ENCODE measurements around the gene TRHDE.

GRCh38 chr12:72549184-72549583, 277.0 kb downstream of the TRHDE start:
- no peak for TF ChIP-seq CTCF (IDR thresholded peaks at IDR 0.05)
- no peak for TF ChIP-seq POLR2A (IDR thresholded peaks at IDR 0.05)
